ENCODE measurements around the gene CALN1.

DNA sequence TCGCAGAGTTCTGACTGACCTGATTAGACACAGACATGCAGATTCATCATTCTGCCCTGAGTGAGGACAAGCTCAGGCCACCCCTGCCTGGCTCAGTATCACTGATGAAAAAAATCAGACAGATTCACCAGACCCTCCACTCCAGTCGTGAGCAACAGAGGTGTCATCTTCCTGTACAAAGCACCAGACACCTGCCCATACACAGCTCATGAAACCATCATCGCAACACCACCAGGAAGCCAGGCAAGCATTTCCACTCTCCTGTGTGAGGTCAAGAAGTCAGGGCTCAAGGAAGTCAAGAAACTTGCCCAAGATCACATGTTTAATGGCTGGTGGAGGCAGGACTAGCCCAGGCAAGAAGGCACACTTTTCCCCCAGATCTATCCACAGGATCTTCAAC lies 163.0 kb downstream of the CALN1 start:
- no peak for TF ChIP-seq POLR2AphosphoS5 (IDR thresholded peaks at IDR 0.05; ENCODE audit: low read depth, low read length)
- TF ChIP-seq CTCF (IDR thresholded peaks at IDR 0.05): no peak

Measured in Panc1 (cell line).